Bronchial epithelial cell (primary cell): ENCODE measurements around the gene CLEC2D. TPM values are rescaled to one million over a fixed set of nuclear protein-coding genes. Genes with fewer than 3 reads are reported as not detected.

Source experiments
- DNase-seq: peaks from one replicate; pipeline ENCODE4 v3.0.0-alpha.2; 2010; ENCODE audit warnings: low read depth
- FAIRE-seq: peaks from 2 replicates; lab custom pipeline; 2011; peaks lifted over from hg19 to GRCh38; lab: Jason Lieb, UNC
- H3K27me3 ChIP-seq: 2 replicates; pipeline ENCODE4 v1.5.1; 2011; ENCODE audit warnings: low read length; ENCODE audit not compliant: control insufficient read depth, insufficient read depth
- H3K36me3 ChIP-seq: 2 replicates; pipeline ENCODE4 v1.5.1; 2011; ENCODE audit warnings: low read length; ENCODE audit not compliant: control insufficient read depth, insufficient read depth
- H3K4me3 ChIP-seq: 2 replicates; pipeline ENCODE4 v1.5.1; 2011; ENCODE audit warnings: mild to moderate bottlenecking, low read depth, low read length, control low read depth
- total RNA-seq: library from RNA; depleted of rRNA; stranded (reverse); fragments of >200 nt; gene quantifications from 2 replicates; pipeline ENCODE4 v1.2.1, GENCODE V29; 2014
- TF ChIP-seq, protein P1 (sequence below): IDR thresholded peaks from 2 replicates; pipeline ENCODE4 v1.5.1; 2011; ENCODE audit warnings: mild to moderate bottlenecking, moderate library complexity, low read length, control low read depth, inconsistent platforms; ENCODE audit not compliant: insufficient read depth, severe bottlenecking

Gene CLEC2D
- total RNA-seq, 1 donor from 2014 or later, result 2.6 TPM

GRCh38 chr12:9717070-9717925 lies 47.8 kb downstream of the CLEC2D start:
- no peak overlapping the region for H3K4me3 ChIP-seq
- H3K27me3 ChIP-seq, result no peaks in the 10 kb centered on the region
- DNase-seq (no peak), FAIRE-seq (no peak)
- H3K36me3 ChIP-seq, result no peaks in the 10 kb centered on the region
- TF ChIP-seq, protein P1, sequence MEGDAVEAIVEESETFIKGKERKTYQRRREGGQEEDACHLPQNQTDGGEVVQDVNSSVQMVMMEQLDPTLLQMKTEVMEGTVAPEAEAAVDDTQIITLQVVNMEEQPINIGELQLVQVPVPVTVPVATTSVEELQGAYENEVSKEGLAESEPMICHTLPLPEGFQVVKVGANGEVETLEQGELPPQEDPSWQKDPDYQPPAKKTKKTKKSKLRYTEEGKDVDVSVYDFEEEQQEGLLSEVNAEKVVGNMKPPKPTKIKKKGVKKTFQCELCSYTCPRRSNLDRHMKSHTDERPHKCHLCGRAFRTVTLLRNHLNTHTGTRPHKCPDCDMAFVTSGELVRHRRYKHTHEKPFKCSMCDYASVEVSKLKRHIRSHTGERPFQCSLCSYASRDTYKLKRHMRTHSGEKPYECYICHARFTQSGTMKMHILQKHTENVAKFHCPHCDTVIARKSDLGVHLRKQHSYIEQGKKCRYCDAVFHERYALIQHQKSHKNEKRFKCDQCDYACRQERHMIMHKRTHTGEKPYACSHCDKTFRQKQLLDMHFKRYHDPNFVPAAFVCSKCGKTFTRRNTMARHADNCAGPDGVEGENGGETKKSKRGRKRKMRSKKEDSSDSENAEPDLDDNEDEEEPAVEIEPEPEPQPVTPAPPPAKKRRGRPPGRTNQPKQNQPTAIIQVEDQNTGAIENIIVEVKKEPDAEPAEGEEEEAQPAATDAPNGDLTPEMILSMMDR, result no peak

GRCh38 chr12:9718968-9719367 lies 49.5 kb downstream of the CLEC2D start:
- H3K4me3 ChIP-seq, result no peak overlapping the region
- TF ChIP-seq, protein P1, result no peak
- no peaks in the 10 kb centered on the region for H3K36me3 ChIP-seq
- FAIRE-seq, result no peak
- DNase-seq, result no peak
- H3K27me3 ChIP-seq, result no peaks in the 10 kb centered on the region

DNA sequence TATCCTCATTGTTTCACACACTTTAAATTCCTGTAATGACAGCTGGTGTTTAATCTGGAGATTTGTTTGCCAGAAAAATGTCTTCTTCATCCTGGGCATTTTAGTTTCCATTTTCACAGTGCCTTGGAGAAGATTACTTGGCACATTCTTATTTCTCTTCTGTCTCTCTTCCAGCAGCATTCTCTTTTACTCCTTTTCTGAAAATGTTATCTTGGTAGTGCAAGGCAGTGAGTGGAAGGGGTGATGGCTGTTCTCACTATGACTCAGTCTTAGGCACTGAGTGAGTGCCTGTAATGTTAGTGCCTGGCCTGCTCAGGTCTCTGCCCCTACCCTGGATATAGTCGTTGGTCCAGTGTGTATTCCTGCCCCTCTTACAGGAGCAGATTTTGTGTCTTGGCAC lies 50.3 kb downstream of the CLEC2D start:
- TF ChIP-seq, protein P1, result no peak
- no peak overlapping the region for H3K4me3 ChIP-seq
- DNase-seq, result no peak
- H3K27me3 ChIP-seq, result no peaks in the 10 kb centered on the region
- FAIRE-seq, result no peak
- no peaks in the 10 kb centered on the region for H3K36me3 ChIP-seq

GRCh38 chr12:9721394-9722092 lies 52.0 kb downstream of the CLEC2D start:
- no peak overlapping the region for H3K4me3 ChIP-seq
- H3K36me3 ChIP-seq, result no peaks in the 10 kb centered on the region
- DNase-seq (peak; percentile 93), FAIRE-seq (peak; percentile 28)
- TF ChIP-seq, protein P1, result no peak
- no peaks in the 10 kb centered on the region for H3K27me3 ChIP-seq

DNA sequence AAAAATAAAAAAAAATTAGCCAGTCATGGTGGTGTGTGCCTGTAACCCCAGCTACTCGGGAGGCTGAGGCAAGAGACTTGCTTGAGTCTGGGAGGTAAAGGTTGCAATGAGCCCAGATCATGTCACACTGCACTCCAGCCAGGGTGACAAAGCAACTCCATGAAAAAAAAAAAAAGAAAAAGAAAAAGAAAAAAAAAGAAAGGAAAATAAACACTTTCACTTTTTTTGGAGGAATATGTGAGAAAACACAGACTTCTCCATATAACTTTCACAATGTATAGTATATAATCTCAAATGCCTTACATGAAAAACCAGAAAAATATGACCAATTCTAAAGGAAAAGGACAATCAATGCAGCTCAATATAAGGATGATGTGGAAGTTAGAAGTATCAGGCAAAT lies 54.5 kb downstream of the CLEC2D start:
- FAIRE-seq, result no peak
- Histone ChIP-seq H3K4me3 (no peak overlapping the region), H3K36me3 (no peaks in the 10 kb centered on the region), H3K27me3 (no peaks in the 10 kb centered on the region)
- TF ChIP-seq, protein P1, result no peak
- DNase-seq, result no peak
